ENCODE measurements around the gene TRMT61A. TPM values are rescaled to one million over a fixed set of nuclear protein-coding genes. Genes with fewer than 3 reads are reported as not detected.
A peak's percentile ranks its signal among the peaks of the same experiment; 100 is the strongest.

Gene TRMT61A
- total and polyA plus RNA-seq, 8 donors, result 5.5 to 39.7 (median 15.9) TPM

GRCh38 chr14:103574104-103574503 lies 45.1 kb downstream of the TRMT61A start:
- H3K36me3 ChIP-seq, result peaks cover 8 to 58% (median 41%) of the 10 kb centered on the region in 4 donors
- H3K4me3 ChIP-seq, result no peak overlapping the region
- 66 to 74% (median 69%) methylated on average over 6 of the region's 6 CpGs for WGBS, 5 donors
- DNase-seq, result no peak
- no peaks in the 10 kb centered on the region for H3K27me3 ChIP-seq
- H3K9me3 ChIP-seq, result no peaks in the 10 kb centered on the region
- peak overlapping the region in 2 of 5 donors; percentile 55 to 88 for H3K27ac ChIP-seq
- no peak for TF ChIP-seq POLR2A (IDR thresholded peaks at IDR 0.05)
- no peak for TF ChIP-seq CTCF (IDR thresholded peaks at IDR 0.05)
- TF ChIP-seq POLR2AphosphoS5 (IDR thresholded peaks at IDR 0.05), result no peak
- TF ChIP-seq EP300 (IDR thresholded peaks at IDR 0.05), result no peak
- H3K4me1 ChIP-seq, result peaks cover 40 to 79% (median 59%) of the 10 kb centered on the region in 4 donors
- intact Hi-C loops (cut with DNase I; ENCODE audit: low total_unique reads), result no loop called here

GRCh38 chr14:103574707-103575285 lies 45.8 kb downstream of the TRMT61A start:
- 89 to 94% (median 92%) methylated on average over 18 of the region's 18 CpGs for WGBS, 5 donors
- no peak for TF ChIP-seq POLR2A (IDR thresholded peaks at IDR 0.05)
- TF ChIP-seq POLR2AphosphoS5 (IDR thresholded peaks at IDR 0.05), result no peak
- no peak for TF ChIP-seq CTCF (IDR thresholded peaks at IDR 0.05)
- no peak for TF ChIP-seq EP300 (IDR thresholded peaks at IDR 0.05)
- Histone ChIP-seq H3K27ac (peak overlapping the region in 3 of 5 donors; percentile 78 to 88 (median 85)), H3K4me3 (no peak overlapping the region), H3K36me3 (peaks cover 11 to 65% (median 48%) of the 10 kb centered on the region in 4 donors), H3K27me3 (no peaks in the 10 kb centered on the region), H3K4me1 (peaks cover 40 to 73% (median 55%) of the 10 kb centered on the region in 4 donors), H3K9me3 (no peaks in the 10 kb centered on the region)
- intact Hi-C loops (cut with DNase I; ENCODE audit: low total_unique reads), result no loop called here
- no peak for DNase-seq

- Histone ChIP-seq H3K9me3 (no peaks in the 10 kb centered on the region), H3K36me3 (peaks cover 11 to 75% (median 60%) of the 10 kb centered on the region in 4 donors), H3K4me1 (peaks cover 36 to 61% (median 48%) of the 10 kb centered on the region in 4 donors), H3K27me3 (no peaks in the 10 kb centered on the region), H3K4me3 (peak overlapping the region in 1 of 4 donors; percentile 20), H3K27ac (peak overlapping the region; percentile 78 to 89 (median 85))
- WGBS, 5 donors, result 14 to 36% (median 17%) methylated on average over 9 of the region's 9 CpGs
- TF ChIP-seq EP300 (IDR thresholded peaks at IDR 0.05) (no peak), POLR2A (IDR thresholded peaks at IDR 0.05) (no peak), CTCF (IDR thresholded peaks at IDR 0.05) (no peak), POLR2AphosphoS5 (IDR thresholded peaks at IDR 0.05) (peak; percentile 76 to 89 (median 77))
- intact Hi-C loops (cut with DNase I; ENCODE audit: low total_unique reads), result no loop called here
- DNase-seq, result peak; percentile 96
Observed at GRCh38 chr14:103576371-103577024, 47.5 kb downstream of the TRMT61A start.

GRCh38 chr14:103578401-103579075 lies 49.5 kb downstream of the TRMT61A start:
- H3K9me3 ChIP-seq, result no peaks in the 10 kb centered on the region
- no peak for TF ChIP-seq POLR2A (IDR thresholded peaks at IDR 0.05)
- no peak for TF ChIP-seq POLR2AphosphoS5 (IDR thresholded peaks at IDR 0.05)
- no peak for TF ChIP-seq CTCF (IDR thresholded peaks at IDR 0.05)
- no peak for TF ChIP-seq EP300 (IDR thresholded peaks at IDR 0.05)
- H3K36me3 ChIP-seq, result peaks cover 11 to 69% (median 60%) of the 10 kb centered on the region in 4 donors
- no peaks in the 10 kb centered on the region for H3K27me3 ChIP-seq
- intact Hi-C loops (cut with DNase I; ENCODE audit: low total_unique reads), result no loop called here
- DNase-seq, result no peak
- no peak overlapping the region for H3K4me3 ChIP-seq
- WGBS, 5 donors, result 84 to 94% (median 91%) methylated on average over 9 to 12 of the region's 12 CpGs
- no peak overlapping the region for H3K27ac ChIP-seq
- H3K4me1 ChIP-seq, result peaks cover 28 to 44% (median 38%) of the 10 kb centered on the region in 4 donors

Measured in stomach (tissue), 9 donors.